Tibial artery (tissue), 4 donors: ENCODE results near the gene MRM1.

Experiments used
- DNase-seq, 2 donors: peaks; one replicate each; pipeline ENCODE4 v3.0.0-alpha.2; 2019
- H3K27ac ChIP-seq, 2 donors: fragments of 200-600 bp; sonication (generic) in 1 of 2; 1 replicate in 1 of 2; 2 replicates in 1 of 2; pipeline ENCODE4 v1.5.1; 2018 to 2019; ENCODE audit warnings: mild to moderate bottlenecking in 1 of 2
- H3K27me3 ChIP-seq, 2 donors: fragments of 200-600 bp; sonication (generic) in 1 of 2; one replicate each; pipeline versions ENCODE4 v1.5.1 to v1.6.0; 2016 to 2019
- H3K36me3 ChIP-seq, 3 donors: fragments of 200-600 bp; sonication (generic) in 2 of 3; one replicate each; pipeline ENCODE4 v1.5.1; 2016 to 2019; ENCODE audit warnings: mild to moderate bottlenecking in 2 of 3
- H3K4me1 ChIP-seq, 4 donors: fragments of 200-600 bp; sonication (generic) in 2 of 4; 1 replicate in 3 of 4; 2 replicates in 1 of 4; pipeline ENCODE4 v1.5.1; 2016 to 2019
- H3K4me3 ChIP-seq, 2 donors: fragments of 200-600 bp; sonication (generic) in 1 of 2; 1 replicate in 1 of 2; 2 replicates in 1 of 2; pipeline ENCODE4 v1.5.1; 2018 to 2019; ENCODE audit warnings: mild to moderate bottlenecking in 2 of 2
- H3K9me3 ChIP-seq, 3 donors: fragments of 200-600 bp; sonication (generic) in 1 of 3; one replicate each; pipeline ENCODE4 v1.5.1; 2016 to 2019
- intact Hi-C: fragments of 100-400 bp; cut with DNase I; formaldehyde crosslinking; loops from one replicate; pipeline ENCODE4 v1.15.0; 2023; ENCODE audit warnings: low total_unique reads
- TF ChIP-seq, protein P1 (sequence below), 2 experiments: fragments of 200-600 bp in 1 of 2; fragments of 450-650 bp in 1 of 2; IDR thresholded peaks; one replicate each; pipeline ENCODE4 v1.5.1; 2017 to 2019; ENCODE audit warnings: antibody characterized with exemption in 2 of 2, mild to moderate bottlenecking in 1 of 2, moderate library complexity in 1 of 2

Gene MRM1

DNA sequence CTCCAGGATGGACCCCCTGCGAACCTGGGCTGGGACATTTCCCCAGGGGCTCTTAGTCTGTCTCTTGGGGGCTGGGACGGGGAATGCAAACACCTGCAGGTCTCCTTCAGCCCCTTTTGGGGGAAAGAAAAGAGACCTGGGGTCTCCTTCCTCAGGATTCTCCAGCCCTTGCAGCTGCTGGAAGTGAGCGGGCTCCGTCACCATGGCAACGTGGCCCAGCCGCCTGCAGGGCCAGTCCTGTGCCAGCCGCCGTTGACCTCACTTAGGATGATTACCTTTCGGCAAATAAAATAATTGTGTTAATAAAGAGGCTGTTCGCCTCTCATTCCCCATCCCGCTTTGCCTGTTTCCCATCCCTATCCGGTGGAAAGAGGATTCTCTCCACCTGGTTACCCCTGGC, 25.7 kb downstream of the MRM1 start:
- no peak overlapping the region for H3K4me3 ChIP-seq
- H3K4me1 ChIP-seq = no peaks in the 10 kb centered on the region
- TF ChIP-seq, protein P1, sequence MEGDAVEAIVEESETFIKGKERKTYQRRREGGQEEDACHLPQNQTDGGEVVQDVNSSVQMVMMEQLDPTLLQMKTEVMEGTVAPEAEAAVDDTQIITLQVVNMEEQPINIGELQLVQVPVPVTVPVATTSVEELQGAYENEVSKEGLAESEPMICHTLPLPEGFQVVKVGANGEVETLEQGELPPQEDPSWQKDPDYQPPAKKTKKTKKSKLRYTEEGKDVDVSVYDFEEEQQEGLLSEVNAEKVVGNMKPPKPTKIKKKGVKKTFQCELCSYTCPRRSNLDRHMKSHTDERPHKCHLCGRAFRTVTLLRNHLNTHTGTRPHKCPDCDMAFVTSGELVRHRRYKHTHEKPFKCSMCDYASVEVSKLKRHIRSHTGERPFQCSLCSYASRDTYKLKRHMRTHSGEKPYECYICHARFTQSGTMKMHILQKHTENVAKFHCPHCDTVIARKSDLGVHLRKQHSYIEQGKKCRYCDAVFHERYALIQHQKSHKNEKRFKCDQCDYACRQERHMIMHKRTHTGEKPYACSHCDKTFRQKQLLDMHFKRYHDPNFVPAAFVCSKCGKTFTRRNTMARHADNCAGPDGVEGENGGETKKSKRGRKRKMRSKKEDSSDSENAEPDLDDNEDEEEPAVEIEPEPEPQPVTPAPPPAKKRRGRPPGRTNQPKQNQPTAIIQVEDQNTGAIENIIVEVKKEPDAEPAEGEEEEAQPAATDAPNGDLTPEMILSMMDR (IDR thresholded peaks at IDR 0.05) = no peak
- no peaks in the 10 kb centered on the region for H3K36me3 ChIP-seq
- H3K9me3 ChIP-seq = no peaks in the 10 kb centered on the region
- intact Hi-C loops = loop anchor here (5.0 kb wide), 1 partner anchor 420 kb away; no protein-coding TSS in a partner anchor
- H3K27me3 ChIP-seq = peaks cover 0 to 25% of the 10 kb centered on the region in 2 donors
- no peak overlapping the region for H3K27ac ChIP-seq
- DNase-seq = no peak

DNA sequence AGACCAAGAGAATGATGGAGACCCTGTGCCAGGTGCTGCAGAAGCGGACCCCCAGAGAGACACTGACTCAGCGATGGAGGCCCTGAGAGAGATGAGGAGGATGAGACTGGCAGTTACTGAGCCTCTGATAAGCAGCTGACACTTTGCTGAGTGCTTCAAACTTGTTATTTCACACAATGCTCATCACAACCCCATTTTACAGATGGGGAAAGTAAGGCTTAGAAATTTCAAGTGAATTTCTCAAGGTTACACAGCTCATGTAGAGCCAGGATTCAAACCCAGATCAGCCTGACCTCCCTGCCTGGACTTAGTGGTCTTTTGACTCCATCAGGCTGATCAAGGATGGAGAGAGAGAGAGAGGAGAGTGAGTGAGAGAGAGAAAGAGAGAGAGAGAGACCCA, 27.2 kb downstream of the MRM1 start:
- Histone ChIP-seq H3K4me1 (no peaks in the 10 kb centered on the region), H3K27me3 (peaks cover 0 to 29% of the 10 kb centered on the region in 2 donors), H3K36me3 (no peaks in the 10 kb centered on the region), H3K4me3 (no peak overlapping the region), H3K27ac (no peak overlapping the region), H3K9me3 (no peaks in the 10 kb centered on the region)
- intact Hi-C loops = loop anchor here (5.0 kb wide), 1 partner anchor 419 kb away; no protein-coding TSS in a partner anchor
- DNase-seq = no peak
- TF ChIP-seq, protein P1 (IDR thresholded peaks at IDR 0.05) = no peak

DNA sequence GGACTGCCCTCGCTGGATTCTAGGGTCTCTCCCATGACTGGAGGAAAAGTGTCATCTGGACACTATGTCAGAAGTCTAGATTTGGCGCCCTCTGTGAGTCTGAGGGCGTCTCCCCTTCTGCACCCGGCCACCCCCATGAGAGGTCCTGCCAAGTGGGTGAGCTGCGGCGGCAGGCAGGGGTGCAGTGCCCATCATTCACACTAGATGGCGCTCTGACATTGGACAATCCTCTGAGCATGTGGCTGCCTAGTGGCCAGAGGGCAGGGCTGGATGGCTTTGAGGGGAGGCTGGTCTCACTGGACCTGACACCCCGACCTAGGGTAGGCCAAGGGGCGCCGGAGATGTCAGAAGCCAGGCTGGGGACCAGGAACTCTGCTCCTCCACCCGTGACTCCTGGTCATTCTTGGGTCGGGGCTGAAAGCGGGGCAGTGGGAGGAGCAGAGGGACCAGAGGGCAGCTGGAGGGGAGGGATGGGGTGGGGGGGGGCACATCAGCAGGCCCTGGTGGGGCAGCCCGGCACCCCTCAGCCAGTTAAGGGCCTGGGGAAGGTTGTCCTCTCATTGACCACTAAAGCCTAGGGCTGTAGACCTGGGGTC, 28.0 kb downstream of the MRM1 start:
- Histone ChIP-seq H3K4me3 (no peak overlapping the region), H3K27me3 (peaks cover 0 to 37% of the 10 kb centered on the region in 2 donors), H3K4me1 (no peaks in the 10 kb centered on the region), H3K36me3 (no peaks in the 10 kb centered on the region), H3K9me3 (no peaks in the 10 kb centered on the region), H3K27ac (no peak overlapping the region)
- peak; percentile 63 to 79 for DNase-seq
- TF ChIP-seq, protein P1 (IDR thresholded peaks at IDR 0.05) = peak; percentile 94 to 96
- intact Hi-C loops = loop anchor here (5.0 kb wide), 1 partner anchor 418 kb away; no protein-coding TSS in a partner anchor

DNA sequence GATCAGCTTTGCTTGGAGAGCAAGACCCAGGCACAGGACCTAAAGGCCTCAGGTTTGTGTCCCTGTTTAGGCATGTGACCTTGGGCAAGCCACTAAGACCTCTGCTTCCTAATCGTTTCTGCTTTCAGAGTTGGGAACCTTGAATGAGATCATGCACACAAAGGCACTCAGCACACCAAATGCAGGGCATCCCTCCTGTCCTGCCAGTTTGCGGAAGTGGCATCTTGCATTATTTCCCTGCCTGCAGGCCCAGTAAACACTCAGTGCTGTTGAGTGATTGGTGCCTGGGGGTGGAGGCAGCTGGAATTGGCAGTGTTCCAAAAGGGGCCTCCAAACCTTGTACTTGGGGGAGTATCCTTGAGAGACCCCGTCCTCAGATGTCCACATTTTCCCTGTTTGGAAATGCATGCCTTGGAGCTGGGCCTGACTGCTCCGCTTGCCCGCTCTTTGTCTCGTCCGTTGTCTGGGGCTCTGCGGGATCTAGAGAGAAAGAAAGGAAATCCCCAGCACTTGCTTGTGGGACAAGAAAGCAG, 28.7 kb downstream of the MRM1 start:
- Histone ChIP-seq H3K9me3 (no peaks in the 10 kb centered on the region), H3K4me1 (no peaks in the 10 kb centered on the region), H3K27ac (no peak overlapping the region), H3K4me3 (no peak overlapping the region), H3K36me3 (no peaks in the 10 kb centered on the region), H3K27me3 (peaks cover 0 to 44% of the 10 kb centered on the region in 2 donors)
- intact Hi-C loops = loop anchor here (5.0 kb wide), 1 partner anchor 417 kb away; no protein-coding TSS in a partner anchor
- DNase-seq = no peak
- TF ChIP-seq, protein P1 (IDR thresholded peaks at IDR 0.05) = no peak

DNA sequence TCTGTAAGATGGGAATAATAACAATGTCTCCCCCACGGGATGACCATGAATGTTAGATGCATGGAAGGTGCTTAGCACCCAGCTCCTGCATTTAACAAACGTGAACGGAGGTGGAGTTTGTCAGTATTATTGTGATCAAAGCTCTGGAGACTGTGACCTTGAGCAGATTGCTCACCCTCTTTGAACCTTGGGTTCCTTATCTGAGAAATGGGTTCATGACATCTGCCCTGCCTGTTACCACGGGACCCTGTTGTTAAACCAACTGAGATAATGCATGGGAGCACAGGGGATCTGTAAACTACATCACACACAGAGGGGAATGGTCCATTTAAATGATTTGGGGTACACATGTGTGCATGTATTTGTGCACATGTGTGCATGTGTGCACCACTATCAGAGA, 29.6 kb downstream of the MRM1 start:
- H3K27me3 ChIP-seq = peaks cover 0 to 51% of the 10 kb centered on the region in 2 donors
- no peaks in the 10 kb centered on the region for H3K4me1 ChIP-seq
- no peak overlapping the region for H3K4me3 ChIP-seq
- TF ChIP-seq, protein P1 (IDR thresholded peaks at IDR 0.05) = no peak
- no peak for DNase-seq
- H3K9me3 ChIP-seq = no peaks in the 10 kb centered on the region
- intact Hi-C loops = no loop called here
- no peak overlapping the region for H3K27ac ChIP-seq
- no peaks in the 10 kb centered on the region for H3K36me3 ChIP-seq
